GM21723 (cell line): ENCODE data around the gene SLC16A11.
"Not testable (repeated sequence)": the region's sequence is repeated elsewhere in the genome, so short reads cannot be mapped to it uniquely, and the experiment has no call there.

Experiments used
- ATAC-seq: cut with Tn5 transposase; IDR thresholded peaks from one replicate; pipeline ENCODE4 v1.9.1; 2021; ENCODE audit warnings: mild to moderate bottlenecking, moderate library complexity; ENCODE audit not compliant: unreplicated experiment

The SLC16A11 gene

DNA sequence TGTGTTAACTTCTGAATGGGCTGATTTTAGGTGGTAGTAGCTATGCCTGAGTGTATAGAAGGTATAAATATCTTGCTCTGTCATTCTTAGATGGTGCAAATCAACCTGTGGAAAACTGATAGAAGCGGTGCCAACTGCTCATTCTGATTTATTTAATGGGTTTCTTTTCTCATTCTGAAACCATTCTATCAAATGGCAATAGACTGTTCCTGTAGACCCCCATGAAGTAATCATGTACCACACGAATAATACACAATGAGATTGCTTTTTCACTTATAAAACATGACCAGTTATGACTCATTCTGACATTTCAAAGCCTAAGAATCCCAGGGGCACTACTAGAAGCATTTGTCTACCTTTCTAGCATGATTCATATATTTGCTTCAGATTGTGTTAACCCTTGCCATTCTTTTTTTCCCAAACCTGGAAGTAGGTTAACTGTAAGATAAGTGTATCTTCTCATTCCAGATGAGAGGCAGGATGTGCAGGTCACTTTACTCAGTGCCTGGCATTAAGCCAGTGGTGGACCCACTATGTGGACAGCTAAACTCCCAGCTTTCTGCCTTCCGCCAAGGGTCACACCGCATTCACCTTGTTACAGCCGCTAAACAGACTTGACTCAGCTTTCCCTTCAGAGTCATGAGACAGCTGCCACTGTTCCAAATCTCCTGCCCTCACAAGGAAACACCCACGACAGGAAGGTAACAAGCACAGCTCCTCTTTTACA is 16.4 kb upstream of the SLC16A11 start:
- ATAC-seq, result no peak

DNA sequence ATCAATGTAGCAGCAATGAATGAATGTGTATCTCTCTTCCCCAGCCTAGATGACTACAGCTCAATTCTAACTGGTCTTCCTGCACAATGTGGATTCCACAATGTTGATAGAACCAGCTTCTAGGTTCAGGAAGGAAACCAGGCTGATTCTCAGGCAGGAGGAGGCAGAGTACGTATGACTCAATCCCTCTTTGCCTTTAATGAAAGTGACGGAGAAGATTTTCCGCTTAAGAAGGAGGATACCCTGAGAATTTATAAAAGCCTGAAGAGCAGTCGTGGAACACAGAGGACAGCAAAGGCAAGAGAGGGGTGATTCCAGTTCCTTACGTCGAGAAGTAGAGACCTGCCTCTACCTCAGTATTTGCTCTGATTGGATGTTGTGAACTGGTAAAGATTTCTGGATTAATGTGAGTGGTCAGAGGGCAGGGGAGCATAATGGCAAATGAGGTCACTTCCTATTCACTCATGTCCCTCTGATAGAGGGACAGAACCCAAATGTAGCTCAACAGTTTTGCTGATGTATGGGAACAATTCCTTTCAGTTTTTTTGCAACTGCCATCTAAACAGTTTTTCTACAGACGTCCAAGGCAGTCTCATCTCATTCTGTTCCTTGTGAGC is 15.0 kb upstream of the SLC16A11 start:
- no peak for ATAC-seq

DNA sequence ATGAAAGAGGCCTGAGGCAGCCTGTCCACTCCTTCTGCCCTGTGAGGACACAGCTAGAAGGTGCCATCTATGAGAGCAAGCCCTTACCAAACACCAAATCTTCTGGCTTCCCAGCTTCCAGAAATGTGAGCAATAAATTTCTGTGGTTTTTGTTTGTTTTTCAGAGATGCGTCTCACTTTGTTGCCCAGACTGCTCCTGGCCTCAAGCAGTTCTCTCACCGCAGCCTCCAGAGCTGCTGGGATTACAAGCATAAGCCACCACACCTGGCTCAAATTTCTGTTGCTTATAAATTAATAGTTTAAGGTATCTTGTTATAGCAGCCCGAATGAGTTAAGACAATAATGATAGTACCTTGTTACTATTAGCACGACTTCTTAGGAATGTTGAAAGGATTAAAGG is 12.5 kb upstream of the SLC16A11 start:
- no peak for ATAC-seq

DNA sequence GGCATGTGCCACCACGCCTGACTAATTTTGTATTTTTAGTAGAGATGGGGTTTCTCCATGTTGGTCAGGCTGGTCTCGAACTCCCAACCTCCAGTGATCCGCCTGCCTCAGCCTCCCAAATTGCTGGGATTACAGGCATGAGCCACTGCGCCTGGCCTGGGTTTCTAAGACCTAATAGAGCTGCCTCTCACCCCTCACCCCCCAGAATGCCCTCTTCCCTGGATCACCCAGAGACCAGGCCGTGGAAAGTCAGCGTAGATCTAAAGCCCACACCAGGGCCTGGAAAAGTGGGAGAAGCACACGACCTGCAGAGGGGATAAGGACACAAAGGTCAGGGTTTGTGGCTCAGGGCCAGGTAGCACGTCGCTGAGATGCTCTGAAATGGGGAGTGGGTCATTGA is 6.7 kb upstream of the SLC16A11 start:
- not testable (repeated sequence) for ATAC-seq

DNA sequence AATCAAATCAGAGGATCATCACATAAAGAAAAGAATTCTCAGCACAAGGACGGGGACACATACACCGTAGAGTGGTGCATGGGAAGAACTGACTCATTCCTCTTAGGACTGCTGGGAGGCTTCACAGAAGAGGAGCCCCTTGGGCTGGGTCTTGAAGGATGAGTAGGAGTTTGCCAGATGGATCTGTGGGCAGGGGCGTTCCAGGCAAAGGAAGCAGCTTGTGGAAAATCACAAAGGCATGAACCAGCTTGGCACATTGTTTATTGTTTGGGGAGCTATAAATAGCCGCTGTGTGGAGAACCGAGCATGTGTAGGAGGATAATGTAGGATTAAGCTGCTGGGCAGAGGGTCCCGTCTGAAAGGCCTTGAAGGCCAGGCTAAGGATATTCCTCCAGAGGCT is 5.1 kb upstream of the SLC16A11 start:
- no peak for ATAC-seq

DNA sequence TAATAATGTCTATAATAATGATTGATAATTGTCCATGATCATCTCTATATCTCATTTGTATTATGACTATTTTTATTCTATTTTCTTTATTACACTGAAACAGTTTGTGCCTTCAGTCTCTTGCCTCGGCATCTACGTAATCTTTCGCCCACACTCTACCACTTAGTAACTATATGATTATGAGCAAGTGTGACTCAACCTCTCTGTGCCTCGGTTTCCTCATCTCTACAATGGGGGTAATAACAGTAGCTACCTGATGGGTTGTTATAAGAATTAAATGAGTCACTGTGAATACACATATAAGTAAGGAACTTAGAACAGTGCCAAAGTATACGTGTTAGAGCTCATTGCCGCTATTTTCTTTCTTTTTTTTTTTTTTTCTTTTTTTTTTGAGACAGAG is 3.7 kb upstream of the SLC16A11 start:
- no peak for ATAC-seq

DNA sequence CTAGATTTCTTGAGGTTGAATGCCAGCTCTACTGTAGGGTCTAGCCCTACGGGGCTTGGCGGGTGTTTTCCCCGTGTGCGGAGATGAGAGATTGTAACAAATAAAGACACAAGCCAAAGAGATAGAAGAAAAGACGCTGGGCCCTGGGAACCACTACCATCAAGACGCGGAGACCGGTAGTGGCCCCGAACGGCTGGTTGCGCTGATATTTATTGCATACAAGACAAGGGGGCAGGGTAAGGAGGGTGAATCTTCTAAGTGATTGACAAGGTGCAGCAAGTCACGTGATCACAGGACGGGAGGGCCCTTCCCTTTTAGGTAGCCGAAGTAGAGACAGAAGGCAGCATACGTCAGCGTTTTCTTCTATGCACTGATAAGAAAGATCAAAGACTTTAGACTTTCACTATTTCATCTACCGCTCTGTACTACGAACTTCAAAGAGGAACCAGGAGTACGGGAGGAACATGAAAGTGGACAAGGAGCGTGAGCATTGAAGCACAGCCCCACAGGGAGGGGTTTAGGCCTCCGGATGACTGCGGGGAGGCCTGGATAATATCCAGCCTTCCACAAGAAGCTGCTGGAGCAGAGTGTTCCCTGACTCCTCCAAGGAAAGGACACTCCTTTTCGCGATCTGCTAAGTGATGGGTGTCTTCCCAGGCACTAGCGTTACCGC is 3.0 kb upstream of the SLC16A11 start:
- not testable (repeated sequence) for ATAC-seq

DNA sequence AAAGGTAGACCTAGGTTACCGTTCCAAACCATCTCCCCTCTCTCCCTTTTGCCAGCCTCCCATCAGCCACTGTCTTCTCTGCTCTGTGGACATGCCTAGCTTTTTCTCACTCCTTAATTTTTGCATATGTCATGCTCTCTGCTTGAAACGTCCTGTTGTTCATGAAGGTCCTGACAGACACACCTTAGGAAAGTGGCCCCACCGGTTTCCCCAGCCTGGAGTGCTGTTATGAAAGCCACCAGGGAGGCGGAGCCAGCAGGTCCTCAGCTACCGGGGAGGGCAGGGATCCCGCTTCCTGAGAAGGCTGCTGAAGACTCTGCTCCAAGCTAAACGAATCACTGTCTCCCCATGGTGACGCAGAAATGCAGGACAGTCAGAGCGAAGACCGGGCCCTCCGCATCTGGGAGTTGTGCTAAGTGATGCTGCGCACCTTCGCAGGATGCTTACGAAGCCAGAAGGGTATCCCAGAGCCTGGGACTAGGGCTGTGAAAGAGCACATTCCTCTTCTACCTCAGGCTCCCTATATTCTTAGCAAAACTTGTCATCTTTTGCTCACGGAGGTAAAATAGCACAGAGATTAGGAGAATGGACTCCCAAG is 2.3 kb upstream of the SLC16A11 start:
- no peak for ATAC-seq

DNA sequence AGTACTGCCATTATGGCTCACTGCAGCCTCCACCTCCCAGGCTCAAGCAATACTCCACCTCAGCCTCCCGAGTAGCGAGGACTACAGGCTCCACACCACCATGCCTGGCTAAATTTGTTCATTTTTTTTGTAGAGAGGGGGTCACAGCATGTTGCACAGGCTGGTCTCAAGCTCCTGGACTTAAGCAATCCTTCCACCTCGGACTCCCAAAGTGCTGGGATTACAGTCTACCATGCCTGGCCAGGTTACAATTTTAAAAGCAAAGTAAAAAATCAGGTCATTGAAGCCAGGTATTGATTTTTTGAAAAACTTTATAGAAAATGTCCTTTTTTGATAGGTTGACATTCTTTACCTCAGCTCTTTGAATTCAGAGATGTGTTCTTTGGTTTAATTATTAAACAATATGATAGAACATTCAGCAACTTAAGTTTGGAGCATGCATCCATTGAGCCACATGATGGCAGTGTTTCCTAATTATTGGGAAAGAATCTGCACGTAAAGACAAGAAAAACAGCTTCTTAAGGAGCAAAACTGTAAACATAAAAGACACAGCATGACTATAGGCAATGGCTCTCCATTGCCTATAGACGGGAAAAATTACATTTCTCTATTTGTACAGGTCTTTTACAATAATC is 1.7 kb upstream of the SLC16A11 start:
- ATAC-seq, result no peak

DNA sequence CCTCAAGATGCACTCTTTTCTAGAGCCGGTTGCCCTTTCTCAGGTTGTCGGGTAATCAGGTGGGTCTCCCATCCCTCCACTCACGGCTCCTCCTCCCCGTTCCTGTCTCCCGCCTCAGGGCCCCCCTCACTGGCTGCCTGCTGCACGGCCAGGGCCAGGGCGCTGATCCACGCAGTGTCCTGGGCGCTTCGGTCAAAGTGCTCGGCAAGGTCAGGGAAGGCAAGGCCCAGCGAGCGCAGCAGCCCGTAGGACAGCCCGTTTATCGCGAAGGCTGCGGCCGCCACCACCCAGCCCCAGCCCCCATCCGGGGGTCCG is 753 bp downstream of the SLC16A11 start:
- no peak for ATAC-seq

DNA sequence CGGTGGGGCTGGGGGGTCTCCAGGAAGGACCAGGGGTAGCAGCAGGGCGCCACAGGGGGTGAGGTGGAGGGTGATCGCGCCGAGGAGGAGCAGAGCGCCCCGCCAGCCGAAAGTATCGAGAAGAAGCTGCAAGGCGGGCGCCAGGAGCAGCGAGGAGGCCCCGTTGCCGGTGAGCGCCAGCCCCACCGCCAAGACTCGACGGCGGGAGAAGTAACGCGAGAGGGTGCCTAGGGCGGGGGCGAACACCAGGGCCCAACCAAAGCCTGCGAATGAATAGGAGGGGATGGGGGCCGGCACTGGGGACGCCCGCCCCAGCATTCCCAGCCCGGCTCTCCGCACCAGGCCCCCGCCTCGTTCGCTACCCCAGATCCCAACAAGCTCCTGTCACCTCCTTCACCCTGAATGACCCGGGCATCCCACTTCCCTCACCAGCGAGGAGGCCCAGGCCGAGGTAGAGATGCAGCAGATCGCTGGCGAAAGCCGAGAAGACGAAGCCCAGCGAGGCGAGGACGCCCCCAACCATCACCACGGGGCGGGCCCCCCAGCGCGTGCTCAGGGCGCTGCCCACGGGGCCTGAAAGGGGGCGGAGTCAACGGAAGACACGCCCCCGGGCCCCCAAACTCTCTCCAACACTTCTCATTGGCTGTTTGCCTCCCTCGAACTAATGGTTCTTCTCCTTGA is 1.3 kb downstream of the SLC16A11 start:
- no peak for ATAC-seq

DNA sequence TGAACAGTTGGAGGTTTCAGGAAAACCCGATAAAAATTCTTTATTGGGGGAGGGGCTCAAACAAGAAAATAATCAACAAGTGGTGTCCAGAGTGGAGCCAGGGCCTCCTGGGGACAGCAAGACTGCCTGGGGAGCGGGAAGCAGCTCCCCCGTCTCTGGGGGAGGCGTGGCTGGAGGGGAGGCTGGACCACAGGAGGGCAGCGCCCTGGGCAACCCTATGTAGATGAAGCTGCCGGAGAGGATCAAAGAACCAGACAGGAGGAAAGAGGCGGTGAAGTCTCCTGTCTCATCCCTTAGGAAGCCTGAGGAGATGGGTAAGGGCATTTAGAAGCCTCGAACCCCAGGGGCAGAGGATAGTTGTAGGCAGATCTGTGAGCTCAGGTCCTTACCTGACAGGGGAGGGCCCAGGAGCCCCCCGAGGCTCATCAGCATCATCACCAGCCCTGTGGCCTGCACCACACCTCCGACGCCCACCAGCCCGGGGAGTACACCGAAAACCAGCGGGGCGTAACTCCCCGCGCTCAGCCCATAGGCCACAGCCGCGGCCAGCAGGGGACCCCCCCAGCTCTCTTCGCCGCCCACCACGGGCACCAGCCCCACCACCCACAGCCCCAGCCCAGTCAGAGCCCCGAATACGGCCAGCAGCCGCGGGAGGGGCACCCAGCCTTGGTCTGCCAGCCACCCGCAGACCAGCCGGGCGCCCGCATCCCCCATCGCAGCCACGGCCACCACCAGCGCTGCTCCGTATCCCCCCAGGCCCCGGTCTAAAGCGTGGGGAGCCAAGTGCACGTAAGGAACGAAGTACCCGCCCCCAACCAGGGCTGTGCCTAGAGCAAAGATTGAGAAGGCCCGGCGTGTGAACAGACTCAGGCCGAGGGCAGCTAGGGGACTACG is 2.0 kb downstream of the SLC16A11 start:
- no peak for ATAC-seq

DNA sequence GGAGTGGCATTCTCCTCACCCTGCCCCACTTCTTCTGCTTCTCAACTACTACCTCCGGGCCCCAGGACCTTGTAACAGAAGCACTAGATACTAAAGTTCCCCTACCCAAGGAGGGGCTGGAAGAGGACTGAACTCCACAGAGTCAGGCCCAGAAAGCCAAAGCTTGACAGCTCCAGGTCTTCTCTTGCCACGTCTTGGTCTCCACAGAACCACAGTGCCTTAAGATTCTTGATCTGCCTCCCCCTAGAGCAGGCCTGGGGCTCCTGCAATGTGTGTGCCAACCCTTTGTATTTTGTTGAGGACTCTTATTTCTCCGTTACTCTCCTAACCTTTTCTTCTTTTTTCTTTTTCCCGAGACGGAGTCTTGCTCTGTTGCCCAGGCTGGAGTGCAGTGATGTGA is 4.1 kb downstream of the SLC16A11 start:
- ATAC-seq, result no peak

DNA sequence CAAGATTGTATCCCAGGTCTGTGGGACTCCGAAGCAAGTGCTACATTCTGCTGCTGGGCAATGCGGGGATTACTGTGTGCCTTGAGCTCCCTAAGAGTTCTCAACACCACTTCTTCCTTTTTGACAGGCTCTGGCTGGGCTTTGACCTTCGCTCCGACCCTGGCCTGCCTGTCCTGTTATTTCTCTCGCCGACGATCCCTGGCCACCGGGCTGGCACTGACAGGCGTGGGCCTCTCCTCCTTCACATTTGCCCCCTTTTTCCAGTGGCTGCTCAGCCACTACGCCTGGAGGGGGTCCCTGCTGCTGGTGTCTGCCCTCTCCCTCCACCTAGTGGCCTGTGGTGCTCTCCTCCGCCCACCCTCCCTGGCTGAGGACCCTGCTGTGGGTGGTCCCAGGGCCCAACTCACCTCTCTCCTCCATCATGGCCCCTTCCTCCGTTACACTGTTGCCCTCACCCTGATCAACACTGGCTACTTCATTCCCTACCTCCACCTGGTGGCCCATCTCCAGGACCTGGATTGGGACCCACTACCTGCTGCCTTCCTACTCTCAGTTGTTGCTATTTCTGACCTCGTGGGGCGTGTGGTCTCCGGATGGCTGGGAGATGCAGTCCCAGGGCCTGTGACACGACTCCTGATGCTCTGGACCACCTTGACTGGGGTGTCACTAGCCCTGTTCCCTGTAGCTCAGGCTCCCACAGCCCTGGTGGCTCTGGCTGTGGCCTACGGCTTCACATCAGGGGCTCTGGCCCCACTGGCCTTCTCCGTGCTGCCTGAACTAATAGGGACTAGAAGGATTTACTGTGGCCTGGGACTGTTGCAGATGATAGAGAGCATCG is 5.6 kb downstream of the SLC16A11 start:
- ATAC-seq, result no peak

DNA sequence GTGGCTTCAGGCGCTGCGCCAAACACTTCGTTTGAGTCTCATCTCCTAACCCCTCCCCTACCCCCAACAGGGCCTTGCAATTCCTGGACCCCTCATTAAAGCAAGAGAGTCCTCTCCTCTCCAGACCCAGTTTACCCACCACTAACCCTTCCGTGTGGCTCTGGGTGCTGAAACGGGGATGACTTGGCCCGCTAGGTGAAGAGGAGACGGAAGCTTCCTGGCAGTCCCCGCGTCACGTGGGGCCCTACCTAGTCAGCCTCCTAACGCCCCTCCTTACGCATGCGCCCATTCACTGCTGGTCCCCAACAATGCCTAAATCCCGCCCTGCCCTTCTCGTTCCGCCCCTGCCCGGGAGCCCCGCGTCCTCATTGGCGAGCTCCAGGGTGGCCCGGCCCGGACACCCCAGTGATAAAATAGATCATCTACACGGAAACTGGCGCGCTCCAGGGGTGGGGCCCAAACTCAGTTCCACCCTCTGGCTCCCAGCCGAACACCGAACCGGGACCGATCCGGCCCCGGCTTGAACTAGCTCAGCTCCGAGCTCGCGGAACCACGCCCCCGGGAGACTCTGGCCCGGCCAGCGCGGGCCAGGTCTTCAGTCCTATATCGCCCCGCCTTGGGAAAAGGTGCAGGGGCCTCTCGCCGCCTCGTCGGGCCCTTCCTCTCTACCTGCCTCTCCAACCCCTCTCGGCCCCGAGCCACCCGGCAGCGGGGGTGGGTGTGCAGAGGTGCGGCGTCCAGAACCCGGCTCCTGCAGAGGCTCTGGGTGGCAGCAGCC is 8.1 kb downstream of the SLC16A11 start, which contains the start of gene SLC16A13:
TSS of gene SLC16A13 (plus strand) at position 425 of the 778 bp plus-strand sequence. CDS start 368 bp downstream, outside the sequence.
- peak; percentile 82 for ATAC-seq

DNA sequence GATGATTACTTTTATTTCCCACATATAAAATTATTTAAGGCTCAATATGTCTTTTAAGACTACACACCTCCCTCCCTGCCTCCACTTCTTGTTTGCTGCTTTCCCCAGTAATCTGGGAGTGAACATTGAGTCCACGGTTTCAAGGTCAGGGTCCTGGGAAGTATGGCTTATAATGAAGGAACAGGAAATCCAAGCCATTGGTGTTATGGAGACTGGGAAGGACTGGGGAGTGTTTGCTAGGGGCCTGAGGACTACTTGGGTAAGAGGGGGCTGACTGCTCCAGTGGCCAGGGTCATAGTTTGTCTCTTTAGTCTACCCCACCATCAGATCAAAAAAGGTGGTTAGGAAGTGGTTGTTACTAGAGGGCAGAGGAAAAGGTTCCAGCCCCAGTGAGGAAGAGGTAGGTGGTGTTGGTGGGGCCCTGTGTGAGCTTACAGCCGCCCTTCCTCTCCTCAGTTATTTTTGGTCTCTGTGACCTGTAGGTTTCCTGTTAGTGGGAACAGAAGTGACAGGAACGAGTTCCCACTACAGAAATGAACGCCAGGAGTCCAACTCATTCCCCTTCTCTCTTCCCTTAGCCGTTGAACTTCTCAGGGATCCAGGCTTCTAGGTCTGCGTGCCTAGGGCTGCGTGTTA is 8.8 kb downstream of the SLC16A11 start:
- peak; percentile 17 for ATAC-seq

DNA sequence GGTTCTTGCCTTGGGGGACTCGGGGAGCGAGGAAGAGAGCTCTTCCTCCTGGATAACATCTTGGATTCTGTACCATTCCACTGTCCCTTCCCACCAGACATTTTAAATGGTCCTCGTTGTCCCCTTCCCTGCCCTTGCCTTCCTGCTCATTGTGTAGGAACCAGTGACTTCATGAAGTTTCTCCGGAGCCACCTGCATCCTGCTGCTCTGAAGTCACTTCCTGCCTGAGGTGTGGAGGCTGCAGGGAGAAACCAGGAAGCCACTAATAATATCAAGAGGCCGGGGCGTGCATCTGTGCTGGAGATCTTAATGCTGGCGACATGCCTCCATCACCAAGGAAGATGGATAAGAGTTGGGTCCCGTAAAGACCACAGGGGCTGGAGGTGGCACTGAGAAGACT is 14.2 kb downstream of the SLC16A11 start:
- no peak for ATAC-seq

DNA sequence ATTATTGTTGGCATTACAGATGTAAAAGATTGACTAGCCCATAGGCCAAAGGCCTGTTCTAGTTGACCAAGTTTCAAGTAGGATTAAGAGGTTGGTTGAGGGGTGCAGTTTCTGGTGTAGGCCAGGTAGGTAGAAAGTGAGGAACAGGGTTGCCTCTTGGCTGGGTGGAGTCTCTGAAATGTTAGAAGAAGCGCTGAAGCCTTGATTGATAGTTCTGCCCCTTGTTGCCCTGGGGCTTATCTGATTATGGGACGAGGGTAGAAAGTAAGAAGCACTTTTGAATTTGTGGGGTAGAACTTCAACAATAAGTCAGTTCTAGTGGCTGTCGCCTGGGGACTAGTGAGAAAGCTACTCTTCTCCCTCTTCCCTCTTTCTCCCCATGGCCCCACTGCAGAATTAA is 14.8 kb downstream of the SLC16A11 start:
- no peak for ATAC-seq
